GM23338 (cell line): Measurements from ENCODE around the gene GBX1. TPM values are rescaled to one million over a fixed set of nuclear protein-coding genes. Genes with fewer than 3 reads are reported as not detected.

Source experiments
- ATAC-seq: fragments of 200-7000 bp; cut with Tn5 transposase; 3 replicates; pipeline ENCODE4 v1.9.1; 2020
- DNase-seq: peaks from one replicate; pipeline ENCODE4 v3.0.0-alpha.2; 2015; ENCODE audit warnings: low spot score
- H2AFZ ChIP-seq: fragments of 200-600 bp; sonication (generic); 2 replicates; pipeline ENCODE4 v1.8.0; 2016; ENCODE audit warnings: antibody characterized with exemption, mild to moderate bottlenecking, moderate library complexity
- H3F3A ChIP-seq: fragments of 200-600 bp; sonication (generic); replicated peaks from 2 replicates; pipeline ENCODE4 v1.8.0; 2017; ENCODE audit warnings: antibody characterized with exemption, mixed run types, low read depth
- H3K27ac ChIP-seq: fragments of 200-600 bp; sonication (generic); 2 replicates; pipeline ENCODE4 v1.6.1; 2016; ENCODE audit warnings: low read depth
- H3K27me3 ChIP-seq: fragments of 200-600 bp; sonication (generic); 2 replicates; pipeline ENCODE4 v1.8.0; 2016; ENCODE audit warnings: mild to moderate bottlenecking, mixed run types, moderate library complexity; ENCODE audit not compliant: insufficient read depth
- H3K36me3 ChIP-seq: fragments of 200-600 bp; sonication (generic); 2 replicates; pipeline ENCODE4 v1.8.0; 2016; ENCODE audit warnings: mild to moderate bottlenecking; ENCODE audit not compliant: insufficient read depth
- H3K4me1 ChIP-seq: fragments of 200-600 bp; sonication (generic); 2 replicates; pipeline ENCODE4 v1.8.0; 2016; ENCODE audit warnings: mild to moderate bottlenecking, moderate library complexity; ENCODE audit not compliant: insufficient read depth
- H3K4me2 ChIP-seq: fragments of 200-600 bp; sonication (generic); 2 replicates; pipeline ENCODE4 v1.7.1; 2017; ENCODE audit warnings: mixed run types
- H3K4me3 ChIP-seq: fragments of 200-600 bp; sonication (generic); 2 replicates; pipeline ENCODE4 v1.6.1; 2016; ENCODE audit warnings: mixed run types
- H3K79me2 ChIP-seq: fragments of 200-600 bp; sonication (generic); replicated peaks from 2 replicates; pipeline ENCODE4 v1.8.0; 2017; ENCODE audit warnings: mild to moderate bottlenecking; ENCODE audit not compliant: insufficient read depth
- H3K9me2 ChIP-seq: fragments of 200-600 bp; sonication (generic); 2 replicates; pipeline ENCODE4 v1.8.0; 2017; ENCODE audit not compliant: insufficient read depth
- H4K20me1 ChIP-seq: fragments of 200-600 bp; sonication (generic); replicated peaks from 2 replicates; pipeline ENCODE4 v1.8.0; 2017; ENCODE audit warnings: mild to moderate bottlenecking; ENCODE audit not compliant: insufficient read depth
- H3K27ac Mint-ChIP-seq: 2 replicates; pipeline ENCODE4 v1.8.0; 2020; ENCODE audit warnings: inconsistent platforms, mild to moderate bottlenecking, moderate library complexity, mixed read lengths
- H3K27me3 Mint-ChIP-seq: 3 replicates; pipeline ENCODE4 v1.8.0; 2022; ENCODE audit warnings: low read depth, mild to moderate bottlenecking, moderate library complexity, mixed read lengths, inconsistent platforms; ENCODE audit not compliant: insufficient read depth, poor library complexity
- H3K36me3 Mint-ChIP-seq: 3 replicates; pipeline ENCODE4 v1.8.0; 2021; ENCODE audit warnings: low read depth, mild to moderate bottlenecking, inconsistent platforms, moderate library complexity, mixed read lengths
- H3K4me1 Mint-ChIP-seq: 3 replicates; pipeline ENCODE4 v1.8.0; 2020; ENCODE audit warnings: mild to moderate bottlenecking, inconsistent platforms, mixed read lengths
- H3K4me3 Mint-ChIP-seq: 3 replicates; pipeline ENCODE4 v1.8.0; 2021; ENCODE audit warnings: moderate library complexity, mild to moderate bottlenecking, inconsistent platforms, mixed read lengths
- H3K9me3 Mint-ChIP-seq: 3 replicates; pipeline ENCODE4 v1.8.0; 2020; ENCODE audit warnings: moderate library complexity, mild to moderate bottlenecking, inconsistent platforms, mixed read lengths
- CREB1 ChIP-seq: fragments of 250-450 bp; sonication (Bioruptor Pico); IDR thresholded peaks from 2 replicates; pipeline ENCODE4 v1.5.0; 2020; ENCODE audit warnings: low read depth, mild to moderate bottlenecking, moderate library complexity
- EZH2 ChIP-seq: fragments of 200-600 bp; sonication (generic); IDR thresholded peaks from one replicate; pipeline ENCODE4 v1.8.0; 2017; ENCODE audit warnings: antibody characterized with exemption, mild to moderate bottlenecking, low read depth; ENCODE audit not compliant: unreplicated experiment
- JUNB ChIP-seq: IDR thresholded peaks from one replicate; pipeline ENCODE4 v1.6.1; 2016; ENCODE audit warnings: antibody characterized with exemption; ENCODE audit not compliant: unreplicated experiment
- NANOG ChIP-seq: IDR thresholded peaks from 2 replicates; pipeline ENCODE4 v1.6.1; 2016; ENCODE audit warnings: antibody characterized with exemption, borderline replicate concordance
- POLR2AphosphoS5 ChIP-seq: IDR thresholded peaks from 2 replicates; pipeline ENCODE4 v1.6.1; 2016; ENCODE audit warnings: antibody characterized with exemption, low read depth
- STAT1 ChIP-seq: IDR thresholded peaks from one replicate; pipeline ENCODE4 v1.6.1; 2016; ENCODE audit warnings: antibody characterized with exemption; ENCODE audit not compliant: unreplicated experiment
- ZNF114 ChIP-seq: fragments of 250-450 bp; sonication (Bioruptor Pico); IDR thresholded peaks from 2 replicates; pipeline ENCODE4 v1.5.0; 2020; ENCODE audit warnings: mild to moderate bottlenecking, moderate library complexity
- ZNF331 ChIP-seq: fragments of 250-450 bp; sonication (Bioruptor Pico); IDR thresholded peaks from 2 replicates; pipeline ENCODE4 v1.5.0; 2020; ENCODE audit warnings: low read depth, mild to moderate bottlenecking, moderate library complexity
- polyA plus RNA-seq: library from polyadenylated mRNA; unstranded; fragments of >200 nt; fragmentation: Nextera tagmentation; extraction: Ambion mirVana; gene quantifications from 2 replicates; pipeline ENCODE4 v1.2.1, GENCODE V29; 2016
- total RNA-seq: library from RNA; depleted of rRNA; stranded (reverse); fragments of >200 nt; shearing (Covaris generic); gene quantifications from 2 replicates; pipeline ENCODE4 v1.2.3, GENCODE V29; 2014
- TF ChIP-seq, protein P1 (sequence below): IDR thresholded peaks from one replicate; pipeline ENCODE4 v1.6.1; 2018; ENCODE audit warnings: antibody characterized with exemption; ENCODE audit not compliant: unreplicated experiment
- TF ChIP-seq, protein P2 (sequence below): IDR thresholded peaks from 2 replicates; pipeline ENCODE4 v1.6.1; 2016; ENCODE audit warnings: antibody characterized with exemption

Gene GBX1
- total and polyA plus RNA-seq, 2 experiments from 2014 or later: 0.24 TPM; not detected in 1

DNA sequence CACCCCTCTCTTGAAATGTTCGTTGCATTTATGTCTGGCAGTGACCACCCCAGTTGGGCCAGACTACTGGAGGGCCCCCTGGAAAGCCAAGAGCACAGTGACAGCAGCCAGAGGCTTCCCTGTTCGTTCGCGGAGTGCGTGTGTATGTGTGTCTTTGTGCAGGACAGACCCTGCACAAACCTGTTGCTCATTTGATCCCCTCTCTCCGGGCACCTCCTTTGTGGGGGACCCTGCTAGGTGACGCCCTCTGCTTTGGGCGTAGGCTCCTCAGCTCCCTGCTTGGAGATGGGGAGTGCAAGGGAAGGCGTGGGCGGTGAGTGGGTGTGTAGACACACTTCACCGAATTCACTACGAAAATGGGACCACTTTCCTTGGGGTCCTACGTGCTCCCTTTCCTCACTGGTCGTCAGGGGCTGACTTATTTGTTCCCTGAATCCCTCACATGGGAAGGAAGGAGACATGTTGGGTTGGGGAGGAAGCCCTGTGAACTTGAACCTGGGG, 42.5 kb downstream of the GBX1 start:
- H3K27ac ChIP-seq: no peak overlapping the region
- ATAC-seq: no peak
- peak overlapping the region; percentile 88 for H3K4me3 ChIP-seq
- H3K4me1 Mint-ChIP-seq: peaks cover 39% of the 10 kb centered on the region
- H3K4me1 ChIP-seq: peaks cover 15% of the 10 kb centered on the region
- H3K27ac Mint-ChIP-seq: no peak overlapping the region
- no peak for DNase-seq
- H4K20me1 ChIP-seq: peaks cover 23% of the 10 kb centered on the region
- no peaks in the 10 kb centered on the region for H3K9me2 ChIP-seq
- H3K4me2 ChIP-seq: peak overlapping the region; percentile 88
- H3K9me3 Mint-ChIP-seq: no peaks in the 10 kb centered on the region
- no peak for TF ChIP-seq POLR2AphosphoS5
- TF ChIP-seq, protein P1, sequence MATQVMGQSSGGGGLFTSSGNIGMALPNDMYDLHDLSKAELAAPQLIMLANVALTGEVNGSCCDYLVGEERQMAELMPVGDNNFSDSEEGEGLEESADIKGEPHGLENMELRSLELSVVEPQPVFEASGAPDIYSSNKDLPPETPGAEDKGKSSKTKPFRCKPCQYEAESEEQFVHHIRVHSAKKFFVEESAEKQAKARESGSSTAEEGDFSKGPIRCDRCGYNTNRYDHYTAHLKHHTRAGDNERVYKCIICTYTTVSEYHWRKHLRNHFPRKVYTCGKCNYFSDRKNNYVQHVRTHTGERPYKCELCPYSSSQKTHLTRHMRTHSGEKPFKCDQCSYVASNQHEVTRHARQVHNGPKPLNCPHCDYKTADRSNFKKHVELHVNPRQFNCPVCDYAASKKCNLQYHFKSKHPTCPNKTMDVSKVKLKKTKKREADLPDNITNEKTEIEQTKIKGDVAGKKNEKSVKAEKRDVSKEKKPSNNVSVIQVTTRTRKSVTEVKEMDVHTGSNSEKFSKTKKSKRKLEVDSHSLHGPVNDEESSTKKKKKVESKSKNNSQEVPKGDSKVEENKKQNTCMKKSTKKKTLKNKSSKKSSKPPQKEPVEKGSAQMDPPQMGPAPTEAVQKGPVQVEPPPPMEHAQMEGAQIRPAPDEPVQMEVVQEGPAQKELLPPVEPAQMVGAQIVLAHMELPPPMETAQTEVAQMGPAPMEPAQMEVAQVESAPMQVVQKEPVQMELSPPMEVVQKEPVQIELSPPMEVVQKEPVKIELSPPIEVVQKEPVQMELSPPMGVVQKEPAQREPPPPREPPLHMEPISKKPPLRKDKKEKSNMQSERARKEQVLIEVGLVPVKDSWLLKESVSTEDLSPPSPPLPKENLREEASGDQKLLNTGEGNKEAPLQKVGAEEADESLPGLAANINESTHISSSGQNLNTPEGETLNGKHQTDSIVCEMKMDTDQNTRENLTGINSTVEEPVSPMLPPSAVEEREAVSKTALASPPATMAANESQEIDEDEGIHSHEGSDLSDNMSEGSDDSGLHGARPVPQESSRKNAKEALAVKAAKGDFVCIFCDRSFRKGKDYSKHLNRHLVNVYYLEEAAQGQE: no peak
- no peak for TF ChIP-seq EZH2
- TF ChIP-seq ZNF331 (CRISPR knock-in tag): no peak
- TF ChIP-seq NANOG: no peak
- peak overlapping the region; percentile 82 for H3K4me3 Mint-ChIP-seq
- no peak overlapping the region for H2AFZ ChIP-seq
- peaks cover 39% of the 10 kb centered on the region for H3K27me3 Mint-ChIP-seq
- H3K79me2 ChIP-seq: no peaks in the 10 kb centered on the region
- H3K36me3 ChIP-seq: no peaks in the 10 kb centered on the region; the same call in 1 of the 2 replicates
- H3F3A ChIP-seq: peaks cover 21% of the 10 kb centered on the region
- peaks cover 22% of the 10 kb centered on the region for H3K27me3 ChIP-seq
- H3K36me3 Mint-ChIP-seq: peaks cover 31% of the 10 kb centered on the region

DNA sequence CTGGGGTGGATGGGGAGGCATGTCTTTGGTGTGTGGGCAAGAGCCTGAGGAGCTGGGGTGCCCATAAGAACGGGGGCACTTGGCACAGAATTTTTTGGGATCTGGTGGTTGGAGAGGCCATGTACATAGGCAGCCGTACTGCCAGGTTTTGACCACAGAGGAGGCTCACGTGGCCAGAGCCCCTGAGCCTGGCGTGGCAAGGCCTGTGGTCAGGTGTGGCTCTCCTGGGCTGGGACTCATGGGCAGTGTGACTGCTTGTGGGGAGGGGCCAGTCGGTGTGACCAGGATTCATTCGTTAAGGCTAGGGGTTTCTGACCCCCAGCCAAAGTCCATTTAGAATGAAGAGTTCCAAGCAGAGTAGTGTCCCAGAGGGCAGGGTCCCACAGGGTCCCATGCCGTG, 43.0 kb downstream of the GBX1 start:
- no peak overlapping the region for H3K27ac ChIP-seq
- peaks cover 39% of the 10 kb centered on the region for H3K27me3 Mint-ChIP-seq
- H3K79me2 ChIP-seq: no peaks in the 10 kb centered on the region
- peaks cover 15% of the 10 kb centered on the region for H3K4me1 ChIP-seq
- peaks cover 39% of the 10 kb centered on the region for H3K4me1 Mint-ChIP-seq
- no peak overlapping the region; the same call in 1 of the 2 replicates for H3K4me2 ChIP-seq
- H3K27ac Mint-ChIP-seq: no peak overlapping the region
- peaks cover 21% of the 10 kb centered on the region for H3F3A ChIP-seq
- H3K27me3 ChIP-seq: peaks cover 22% of the 10 kb centered on the region
- no peak overlapping the region for H2AFZ ChIP-seq
- peaks cover 32% of the 10 kb centered on the region for H3K36me3 Mint-ChIP-seq
- ATAC-seq (no peak), DNase-seq (no peak)
- no peaks in the 10 kb centered on the region for H3K9me2 ChIP-seq
- no peaks in the 10 kb centered on the region; the same call in 1 of the 2 replicates for H3K36me3 ChIP-seq
- H3K4me3 ChIP-seq: no peak overlapping the region
- no peaks in the 10 kb centered on the region for H3K9me3 Mint-ChIP-seq
- H3K4me3 Mint-ChIP-seq: peak overlapping the region; percentile 82; the same call in 2 of the 3 replicates
- H4K20me1 ChIP-seq: peaks cover 23% of the 10 kb centered on the region
- no peak for TF ChIP-seq CREB1
- TF ChIP-seq POLR2AphosphoS5: no peak
- no peak for TF ChIP-seq ZNF114 (CRISPR knock-in tag)
- TF ChIP-seq, protein P2, sequence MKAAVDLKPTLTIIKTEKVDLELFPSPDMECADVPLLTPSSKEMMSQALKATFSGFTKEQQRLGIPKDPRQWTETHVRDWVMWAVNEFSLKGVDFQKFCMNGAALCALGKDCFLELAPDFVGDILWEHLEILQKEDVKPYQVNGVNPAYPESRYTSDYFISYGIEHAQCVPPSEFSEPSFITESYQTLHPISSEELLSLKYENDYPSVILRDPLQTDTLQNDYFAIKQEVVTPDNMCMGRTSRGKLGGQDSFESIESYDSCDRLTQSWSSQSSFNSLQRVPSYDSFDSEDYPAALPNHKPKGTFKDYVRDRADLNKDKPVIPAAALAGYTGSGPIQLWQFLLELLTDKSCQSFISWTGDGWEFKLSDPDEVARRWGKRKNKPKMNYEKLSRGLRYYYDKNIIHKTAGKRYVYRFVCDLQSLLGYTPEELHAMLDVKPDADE: no peak
- TF ChIP-seq STAT1: no peak
- no peak for TF ChIP-seq ZNF331 (CRISPR knock-in tag)
- TF ChIP-seq, protein P1: no peak
- TF ChIP-seq JUNB: no peak
